CD4-positive, alpha-beta T cell (primary cell): ENCODE measurements around the gene TNIK. TPM values are rescaled to one million over a fixed set of nuclear protein-coding genes. Genes with fewer than 3 reads are reported as not detected.

Experiments
- ATAC-seq: fragments of 200-7000 bp; cut with Tn5 transposase; one replicate; pipeline ENCODE4 v1.10.0; 2022; ENCODE audit warnings: mild to moderate bottlenecking; ENCODE audit not compliant: poor library complexity
- CTCF ChIA-PET: fragments of 350-600 bp; sonication (Branson Sonifier 250); formaldehyde crosslinking; loops from one replicate; lab custom pipeline; 2021; ENCODE audit warnings: antibody characterized with exemption, inconsistent platforms; lab: Charles Lee
- POLR2A ChIA-PET: fragments of 350-600 bp; sonication (Branson Sonifier 250); formaldehyde crosslinking; loops from one replicate; lab custom pipeline; 2021; ENCODE audit warnings: antibody characterized with exemption, inconsistent platforms; lab: Charles Lee
- DNase-seq, 14 experiments: peaks; one replicate each; pipeline ENCODE4 v3.0.0-alpha.2; 2013 to 2020; ENCODE audit warnings: mixed read lengths in 2 of 14
- H3K27ac ChIP-seq, 2 donors: one replicate each; pipeline versions ENCODE4 v1.5.1 to v1.7.0; 2013; ENCODE audit warnings: low read length in 2 of 2, low read depth in 1 of 2, mild to moderate bottlenecking in 1 of 2
- H3K27me3 ChIP-seq, 2 experiments: 1 replicate in 1 of 2; 2 replicates in 1 of 2; pipeline versions ENCODE4 v1.6.1 to v1.7.0; 2013; ENCODE audit warnings: low read length in 2 of 2, control low read depth in 1 of 2, mild to moderate bottlenecking in 1 of 2, moderate library complexity in 1 of 2; ENCODE audit not compliant: insufficient read depth in 2 of 2, control insufficient read depth in 1 of 2
- H3K36me3 ChIP-seq: one replicate; pipeline ENCODE4 v1.6.1; 2013; ENCODE audit warnings: low read length, control low read depth; ENCODE audit not compliant: insufficient read depth
- H3K4me1 ChIP-seq: one replicate; pipeline ENCODE4 v1.6.1; 2013; ENCODE audit warnings: low read length, control low read depth; ENCODE audit not compliant: insufficient read depth
- H3K4me3 ChIP-seq: one replicate; pipeline ENCODE4 v1.5.1; 2013; ENCODE audit warnings: mild to moderate bottlenecking, low read length, moderate library complexity
- H3K9me3 ChIP-seq, 2 experiments: 1 replicate in 1 of 2; 2 replicates in 1 of 2; pipeline versions ENCODE4 v1.6.1 to v1.7.0; 2013; ENCODE audit warnings: low read length in 2 of 2, mild to moderate bottlenecking in 2 of 2, control low read depth in 1 of 2, moderate library complexity in 1 of 2; ENCODE audit not compliant: control insufficient read depth in 1 of 2, insufficient read depth in 1 of 2
- H3K27ac Mint-ChIP-seq: one replicate; pipeline ENCODE4 v1.8.0; 2020; ENCODE audit warnings: mixed read lengths
- H3K27me3 Mint-ChIP-seq: one replicate; pipeline ENCODE4 v1.8.0; 2021; ENCODE audit warnings: mixed read lengths
- H3K36me3 Mint-ChIP-seq: one replicate; pipeline ENCODE4 v1.8.0; 2021; ENCODE audit warnings: low read depth, mixed read lengths
- H3K4me1 Mint-ChIP-seq: one replicate; pipeline ENCODE4 v1.8.0; 2021; ENCODE audit warnings: low read depth, mixed read lengths
- H3K4me3 Mint-ChIP-seq: one replicate; pipeline ENCODE4 v1.8.0; 2020; ENCODE audit warnings: mild to moderate bottlenecking, mixed read lengths
- H3K9me3 Mint-ChIP-seq: one replicate; pipeline ENCODE4 v1.8.0; 2020; ENCODE audit warnings: mixed read lengths
- intact Hi-C, 2 experiments: fragments of 100-400 bp; cut with DNase I in 1 of 2; cut with micrococcal nuclease in 1 of 2; formaldehyde crosslinking; loops; one replicate each; pipeline versions ENCODE4 v1.15.1 to v1.9.0; 2023 to 2025; cut with DNase I, micrococcal nuclease
- total RNA-seq, 174 experiments: library from RNA in 2 of 174; stranded (reverse) in 2 of 174; gene quantifications; one replicate each; pipeline ENCODE4 v1.2.3 and lab custom pipeline; 2021 to 2026
- TF ChIP-seq, protein P1 (sequence below): fragments of 200-600 bp; IDR thresholded peaks from one replicate; pipeline ENCODE4 v1.8.0; 2022; ENCODE audit warnings: antibody characterized with exemption, mild to moderate bottlenecking

TNIK gene
- total RNA-seq, 2 experiments from 2014 or later: 71.0 to 78.3 TPM

DNA sequence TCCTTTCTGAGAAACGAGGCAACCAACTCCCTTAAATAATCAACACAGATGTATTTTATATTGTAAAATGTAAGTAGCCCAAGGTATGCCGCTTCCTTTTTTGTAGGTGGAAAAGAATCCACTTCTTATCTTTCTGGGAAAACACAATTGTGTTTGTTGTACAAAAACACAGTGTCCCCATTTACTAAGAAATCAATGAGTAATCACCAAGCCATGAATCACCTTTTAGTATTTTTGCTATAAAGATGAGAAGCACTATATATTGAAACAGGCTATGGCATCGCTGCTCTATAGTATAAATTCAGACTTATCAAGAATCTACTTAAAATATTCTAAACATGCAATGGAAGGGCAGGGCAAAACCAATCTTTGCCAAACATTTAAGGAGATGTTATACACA lies 104.0 kb downstream of the TNIK start:
- peaks cover 99% of the 10 kb centered on the region for H3K4me1 Mint-ChIP-seq

DNA sequence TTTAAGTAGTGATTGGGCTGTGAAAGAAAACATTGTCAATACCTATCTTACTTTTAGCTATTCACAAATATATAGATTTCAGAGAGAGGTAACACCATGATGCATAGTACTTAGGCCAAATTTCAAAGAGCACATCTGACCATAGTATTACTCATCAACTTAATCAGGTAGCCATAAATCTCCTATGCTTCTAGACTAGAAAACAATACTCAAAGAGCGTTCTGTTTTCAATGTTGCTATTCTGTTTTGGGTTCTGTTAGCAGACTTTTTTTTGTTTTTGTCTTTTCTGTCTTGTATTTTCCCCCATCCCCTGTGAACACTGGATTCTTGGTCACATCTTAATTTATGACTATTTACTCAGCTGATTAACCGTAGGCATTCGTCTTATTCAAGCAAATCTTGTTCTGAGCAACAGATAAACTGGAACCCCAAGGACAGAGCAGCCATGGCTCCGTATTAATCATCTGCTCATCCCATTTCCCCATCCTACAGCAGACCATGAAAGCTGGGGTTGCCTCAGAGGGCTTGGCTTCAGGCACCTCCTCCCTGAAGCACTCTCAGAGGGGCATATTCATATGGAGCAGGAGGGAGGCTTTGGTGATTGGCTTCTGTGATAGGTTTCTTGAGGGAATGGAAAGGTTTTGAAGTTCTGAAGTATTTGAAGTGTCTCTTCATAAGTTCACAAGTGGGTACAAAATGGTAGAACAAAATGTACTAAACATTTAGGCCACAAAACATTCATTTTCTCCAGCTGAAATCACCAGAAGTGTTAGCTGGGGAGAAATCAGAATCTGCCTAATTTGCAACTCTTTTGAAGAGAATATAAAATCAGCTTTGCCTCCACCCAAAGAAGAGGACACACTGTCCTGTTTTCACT lies 105.3 kb downstream of the TNIK start:
- no peaks in the 10 kb centered on the region for H3K9me3 Mint-ChIP-seq

More for the DNA sequence above, 104.0 kb downstream of the TNIK start:
- Histone ChIP-seq H3K4me1 (peaks cover 11% of the 10 kb centered on the region), H3K36me3 (no peaks in the 10 kb centered on the region), H3K9me3 (no peaks in the 10 kb centered on the region), H3K27me3 (no peaks in the 10 kb centered on the region), H3K27ac (no peak overlapping the region), H3K4me3 (no peak overlapping the region)
- Mint-ChIP-seq H3K4me3 (no peak overlapping the region), H3K36me3 (no peaks in the 10 kb centered on the region), H3K9me3 (no peaks in the 10 kb centered on the region), H3K27me3 (no peaks in the 10 kb centered on the region), H3K27ac (no peak overlapping the region)
- ChIA-PET POLR2A (interaction anchor here (0.7 to 0.9 kb wide), 2 partner anchors 12 to 14 kb away, joined by 3 read pairs; no protein-coding TSS in a partner anchor), CTCF (no interaction called here)
- intact Hi-C loops: no loop called here
- ATAC-seq: no peak
- DNase-seq: no peak
- TF ChIP-seq, protein P1, sequence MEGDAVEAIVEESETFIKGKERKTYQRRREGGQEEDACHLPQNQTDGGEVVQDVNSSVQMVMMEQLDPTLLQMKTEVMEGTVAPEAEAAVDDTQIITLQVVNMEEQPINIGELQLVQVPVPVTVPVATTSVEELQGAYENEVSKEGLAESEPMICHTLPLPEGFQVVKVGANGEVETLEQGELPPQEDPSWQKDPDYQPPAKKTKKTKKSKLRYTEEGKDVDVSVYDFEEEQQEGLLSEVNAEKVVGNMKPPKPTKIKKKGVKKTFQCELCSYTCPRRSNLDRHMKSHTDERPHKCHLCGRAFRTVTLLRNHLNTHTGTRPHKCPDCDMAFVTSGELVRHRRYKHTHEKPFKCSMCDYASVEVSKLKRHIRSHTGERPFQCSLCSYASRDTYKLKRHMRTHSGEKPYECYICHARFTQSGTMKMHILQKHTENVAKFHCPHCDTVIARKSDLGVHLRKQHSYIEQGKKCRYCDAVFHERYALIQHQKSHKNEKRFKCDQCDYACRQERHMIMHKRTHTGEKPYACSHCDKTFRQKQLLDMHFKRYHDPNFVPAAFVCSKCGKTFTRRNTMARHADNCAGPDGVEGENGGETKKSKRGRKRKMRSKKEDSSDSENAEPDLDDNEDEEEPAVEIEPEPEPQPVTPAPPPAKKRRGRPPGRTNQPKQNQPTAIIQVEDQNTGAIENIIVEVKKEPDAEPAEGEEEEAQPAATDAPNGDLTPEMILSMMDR: no peak

DNA sequence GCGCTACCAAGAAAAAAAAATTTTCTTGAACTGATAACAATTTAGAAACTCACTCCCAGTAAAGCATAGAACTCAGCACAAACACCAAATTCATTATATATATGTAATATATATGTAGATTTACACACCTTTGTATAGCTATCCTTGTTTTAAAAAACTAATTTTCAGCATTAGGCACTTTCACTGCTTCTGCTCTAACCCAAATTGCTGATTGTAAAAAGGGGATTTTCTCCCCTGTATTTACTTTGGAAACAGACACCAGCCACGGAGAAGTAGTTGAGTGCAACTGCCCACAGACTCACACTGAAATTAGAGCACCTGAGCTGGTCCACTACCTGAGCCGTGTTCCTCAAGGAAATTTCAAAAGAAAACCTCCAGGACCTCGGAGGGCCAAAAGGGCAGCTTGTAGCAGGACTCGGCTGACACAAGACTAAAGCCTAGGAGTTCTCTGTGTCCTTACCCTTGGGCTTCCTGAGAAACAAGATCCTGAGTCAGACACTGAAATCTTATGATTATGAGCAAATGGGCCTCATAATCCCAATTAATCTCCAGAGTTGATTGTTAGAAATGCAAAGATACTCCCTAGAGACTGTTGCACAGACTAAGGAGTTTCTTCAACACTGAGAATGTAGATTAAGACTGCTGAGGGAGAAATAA lies 106.0 kb downstream of the TNIK start:
- Mint-ChIP-seq H3K27me3 (no peaks in the 10 kb centered on the region), H3K4me3 (no peak overlapping the region), H3K36me3 (no peaks in the 10 kb centered on the region), H3K27ac (peak overlapping the region; percentile 43), H3K4me1 (peaks cover 97% of the 10 kb centered on the region), H3K9me3 (no peaks in the 10 kb centered on the region)
- TF ChIP-seq, protein P1: no peak
- DNase-seq: no peak
- ChIA-PET CTCF (no interaction called here), POLR2A (interaction anchor here (0.8 to 1.4 kb wide), 2 partner anchors 9 to 26 kb away, joined by 3 read pairs; no protein-coding TSS in a partner anchor)
- Histone ChIP-seq H3K9me3 (no peaks in the 10 kb centered on the region), H3K36me3 (no peaks in the 10 kb centered on the region), H3K4me3 (no peak overlapping the region), H3K27ac (no peak overlapping the region), H3K4me1 (peaks cover 11% of the 10 kb centered on the region), H3K27me3 (no peaks in the 10 kb centered on the region)
- intact Hi-C loops: no loop called here
- no peak for ATAC-seq

More for the DNA sequence above, 105.3 kb downstream of the TNIK start:
- H3K27ac Mint-ChIP-seq: peak overlapping the region; percentile 43
- ChIA-PET POLR2A (interaction anchor here (0.8 kb wide), 1 partner anchor 26 kb away, joined by 3 read pairs; no protein-coding TSS in a partner anchor), CTCF (no interaction called here)
- H3K36me3 Mint-ChIP-seq: no peaks in the 10 kb centered on the region
- intact Hi-C loops: no loop called here
- Histone ChIP-seq H3K36me3 (no peaks in the 10 kb centered on the region), H3K4me1 (peaks cover 11% of the 10 kb centered on the region), H3K27ac (no peak overlapping the region), H3K9me3 (no peaks in the 10 kb centered on the region), H3K4me3 (no peak overlapping the region), H3K27me3 (no peaks in the 10 kb centered on the region)
- H3K27me3 Mint-ChIP-seq: no peaks in the 10 kb centered on the region
- peaks cover 98% of the 10 kb centered on the region for H3K4me1 Mint-ChIP-seq
- ATAC-seq (no peak), DNase-seq (no peak)
- no peak overlapping the region for H3K4me3 Mint-ChIP-seq
- TF ChIP-seq, protein P1: no peak
